GM19239 (cell line): Measurements from ENCODE around the gene KCTD3.

Source experiments
- DNase-seq: peaks from one replicate; pipeline ENCODE4 v3.0.0; 2011; ENCODE audit warnings: low spot score; ENCODE audit not compliant: insufficient read length
- FAIRE-seq: peaks from 2 replicates; lab custom pipeline; 2011; peaks lifted over from hg19 to GRCh38; lab: Jason Lieb, UNC

The KCTD3 gene

GRCh38 chr1:215600867-215601266, 33.8 kb downstream of the KCTD3 start:
- no peak for FAIRE-seq
- DNase-seq = no peak

- DNase-seq (no peak), FAIRE-seq (no peak)
Observed at GRCh38 chr1:215601276-215601675, 34.2 kb downstream of the KCTD3 start.

DNA sequence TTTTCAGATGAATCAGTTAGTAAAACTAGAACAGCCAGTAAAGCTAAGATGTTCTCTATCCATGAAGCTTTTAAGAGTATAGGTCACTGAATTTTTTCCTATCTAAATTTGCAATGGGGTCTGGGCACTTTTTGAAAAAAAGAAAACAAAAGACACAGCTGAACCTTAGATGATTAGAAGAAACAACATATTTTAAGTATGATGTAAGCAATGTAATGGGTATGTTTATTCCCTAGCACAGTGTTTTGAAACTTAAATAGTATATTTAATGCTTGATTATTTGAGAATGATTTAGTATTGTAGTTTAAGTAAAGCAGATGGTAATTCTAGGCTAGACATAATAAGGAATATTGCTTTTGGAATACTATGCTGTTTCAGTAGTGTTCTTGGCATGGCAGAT, 36.2 kb downstream of the KCTD3 start:
- FAIRE-seq = no peak
- no peak for DNase-seq

GRCh38 chr1:215605011-215605621, 38.0 kb downstream of the KCTD3 start:
- FAIRE-seq (peak; percentile 54), DNase-seq (no peak)

GRCh38 chr1:215606036-215606435, 38.9 kb downstream of the KCTD3 start:
- no peak for DNase-seq
- no peak for FAIRE-seq

DNA sequence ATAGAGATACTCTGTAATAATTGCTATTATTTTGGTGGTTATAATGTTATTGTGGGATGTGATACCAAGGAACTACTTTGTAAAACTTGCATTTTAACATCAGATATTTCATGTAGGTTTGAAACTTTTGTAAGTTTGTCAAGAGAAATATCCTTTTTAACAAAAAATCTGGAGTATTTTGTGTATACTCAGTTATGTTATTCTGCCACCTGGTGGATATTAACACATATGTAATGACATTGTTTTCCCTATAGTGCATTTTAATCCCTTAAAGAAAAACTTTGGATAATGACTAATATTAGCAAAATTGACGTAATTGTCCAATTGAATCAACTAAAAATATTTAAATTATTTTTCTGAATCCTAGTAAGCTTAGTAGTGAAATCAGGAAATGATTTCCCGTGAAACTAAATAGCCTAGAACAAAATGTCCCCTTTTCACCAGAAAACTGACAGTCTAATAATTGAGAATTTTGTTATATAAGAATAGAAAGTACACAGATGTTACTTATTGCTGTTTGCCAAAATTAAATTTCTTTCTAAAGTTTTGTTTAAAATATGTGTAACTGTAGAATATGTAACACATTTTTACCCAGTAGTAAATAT, 39.6 kb downstream of the KCTD3 start:
- peak; percentile 42 for FAIRE-seq
- no peak for DNase-seq

- FAIRE-seq = no peak
Observed at GRCh38 chr1:215607412-215607811, 40.3 kb downstream of the KCTD3 start.

DNA sequence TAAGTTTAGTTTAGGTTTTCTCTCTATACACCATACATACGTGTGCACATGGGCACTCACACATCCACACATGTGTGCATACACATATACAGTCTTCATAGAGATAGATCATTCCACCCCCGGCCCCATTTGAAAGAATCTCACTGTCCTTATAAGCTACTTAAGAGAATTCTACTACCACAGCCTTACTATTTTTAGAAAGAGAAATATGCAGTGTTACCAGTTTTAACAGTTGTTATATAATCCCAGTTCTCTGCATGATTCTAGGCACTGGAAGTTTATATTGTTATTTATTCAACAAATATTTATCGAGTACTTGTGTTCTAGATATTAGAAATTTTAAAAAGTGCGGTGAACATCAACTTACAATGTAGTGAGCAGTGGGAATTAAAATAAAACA, 41.5 kb downstream of the KCTD3 start:
- DNase-seq = no peak
- FAIRE-seq = no peak

More at GRCh38 chr1:215607412-215607811, 40.3 kb downstream of the KCTD3 start:
- no peak for DNase-seq

DNA sequence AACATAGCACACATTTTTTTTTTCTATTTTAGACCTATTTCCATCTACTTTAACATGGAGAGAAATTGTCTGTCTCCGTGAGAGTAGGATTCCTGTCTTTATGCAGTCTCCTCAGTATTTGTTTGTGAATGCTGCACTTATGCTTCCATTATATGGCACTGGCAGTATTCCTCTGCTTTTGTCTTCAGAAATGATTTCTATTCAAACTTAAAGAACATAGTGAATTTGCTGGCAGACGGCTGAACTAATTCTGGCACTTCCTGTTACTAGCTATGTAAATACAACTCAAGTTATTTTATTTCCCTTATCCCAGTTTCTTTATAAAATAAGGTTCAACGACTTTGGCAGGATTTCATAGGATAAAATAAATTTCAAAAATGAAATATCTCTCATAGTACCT, 45.3 kb downstream of the KCTD3 start:
- no peak for DNase-seq
- no peak for FAIRE-seq

DNA sequence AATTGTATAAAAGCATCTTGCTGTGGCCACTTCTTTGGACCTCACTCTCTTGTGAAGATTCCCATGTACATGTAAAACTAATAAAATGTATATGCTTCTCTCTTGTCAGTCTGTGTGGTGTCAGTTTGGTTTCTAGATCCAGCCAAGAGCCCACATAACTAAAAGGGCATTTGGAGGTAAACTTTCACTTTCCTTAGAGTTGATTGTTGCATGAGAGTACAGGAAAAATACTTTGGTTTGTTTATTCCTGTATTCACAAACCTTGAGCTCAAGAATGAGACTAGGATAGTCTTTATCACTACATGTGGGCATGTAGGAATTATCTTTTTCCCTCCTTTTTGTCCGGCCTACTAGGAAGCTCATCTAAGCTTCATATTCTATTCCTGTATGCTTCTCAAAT, 50.9 kb downstream of the KCTD3 start:
- FAIRE-seq (no peak), DNase-seq (no peak)

DNA sequence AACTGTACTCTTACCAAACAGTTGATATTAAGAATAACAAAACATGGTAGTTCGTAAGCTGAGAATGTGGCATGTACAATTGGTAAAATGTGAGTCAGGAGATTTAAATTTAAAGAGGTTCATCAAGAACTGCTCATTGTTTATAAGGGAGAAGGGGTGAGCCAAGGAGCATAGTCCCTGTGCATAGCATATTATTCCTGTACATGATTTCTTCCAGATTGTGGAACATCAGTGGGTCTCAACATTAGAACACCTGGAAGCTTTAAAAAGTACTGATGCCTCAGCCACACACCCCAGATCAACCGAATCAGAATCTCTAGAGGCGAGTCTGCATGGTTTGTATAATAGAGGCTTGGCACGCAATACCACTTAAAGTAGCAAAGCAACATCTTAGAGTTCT, 56.1 kb downstream of the KCTD3 start:
- FAIRE-seq = no peak
- no peak for DNase-seq

GRCh38 chr1:215625949-215626348, 58.8 kb downstream of the KCTD3 start:
- FAIRE-seq = no peak
- DNase-seq = no peak

GRCh38 chr1:215631040-215631439, 63.9 kb downstream of the KCTD3 start:
- DNase-seq = no peak
- no peak for FAIRE-seq

- DNase-seq (no peak), FAIRE-seq (no peak)
Observed at GRCh38 chr1:215631489-215631888, 64.4 kb downstream of the KCTD3 start.

DNA sequence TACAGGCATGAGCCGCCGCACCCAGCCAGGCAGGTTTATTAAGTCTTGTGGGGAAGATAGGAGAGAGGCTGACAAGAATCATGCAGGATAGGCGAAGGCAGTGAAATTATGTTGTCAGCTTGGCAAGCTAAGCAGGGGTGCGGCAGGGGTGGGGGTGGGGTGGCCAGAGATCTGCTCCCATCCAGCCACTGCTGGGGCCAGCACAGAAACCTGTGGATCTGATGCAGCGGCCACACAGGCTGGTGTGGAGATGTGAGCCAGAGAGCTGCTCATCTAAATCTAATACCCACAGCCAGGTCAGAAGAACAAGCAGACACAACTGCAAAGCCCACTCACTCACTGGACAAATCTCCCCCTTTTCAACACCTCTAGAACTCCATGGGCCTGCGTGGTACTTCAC, 68.7 kb downstream of the KCTD3 start:
- FAIRE-seq (no peak), DNase-seq (no peak)

DNA sequence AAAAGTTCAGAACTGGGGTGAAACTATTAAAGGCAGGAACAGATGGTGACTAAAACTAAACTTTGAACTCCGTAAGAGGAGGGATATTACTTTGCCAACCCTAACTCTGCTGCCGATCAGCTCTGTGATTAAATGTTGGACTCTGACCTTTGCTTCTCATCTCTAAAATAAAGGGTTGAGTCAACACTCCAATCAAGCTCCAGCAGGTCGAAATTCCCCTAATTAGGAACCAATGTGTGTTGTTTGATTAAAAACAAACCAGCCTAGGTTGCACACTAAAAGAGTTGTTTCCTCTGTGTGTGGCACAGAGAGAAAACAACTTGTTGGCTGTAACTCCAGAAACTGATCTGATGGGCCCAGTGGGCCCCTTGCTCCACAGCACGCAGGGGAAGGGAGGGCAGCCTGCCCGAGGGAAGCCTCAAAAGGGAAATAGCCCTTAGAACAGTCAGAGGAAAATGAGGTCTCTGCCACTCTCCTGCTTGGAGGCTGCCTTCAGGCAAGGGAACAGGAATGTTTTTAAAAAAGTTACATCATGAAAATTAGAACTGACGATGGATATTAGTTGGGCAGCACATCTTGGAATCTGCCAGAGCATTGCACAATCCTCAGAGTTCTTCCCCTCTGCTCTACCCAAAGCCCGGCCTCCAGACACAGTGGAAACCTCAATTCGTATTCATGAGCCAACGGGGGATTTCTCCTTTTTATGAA, 69.3 kb downstream of the KCTD3 start:
- DNase-seq = no peak
- no peak for FAIRE-seq

- no peak for DNase-seq
- no peak for FAIRE-seq
Observed at GRCh38 chr1:215637041-215637573, 70.0 kb downstream of the KCTD3 start.

DNA sequence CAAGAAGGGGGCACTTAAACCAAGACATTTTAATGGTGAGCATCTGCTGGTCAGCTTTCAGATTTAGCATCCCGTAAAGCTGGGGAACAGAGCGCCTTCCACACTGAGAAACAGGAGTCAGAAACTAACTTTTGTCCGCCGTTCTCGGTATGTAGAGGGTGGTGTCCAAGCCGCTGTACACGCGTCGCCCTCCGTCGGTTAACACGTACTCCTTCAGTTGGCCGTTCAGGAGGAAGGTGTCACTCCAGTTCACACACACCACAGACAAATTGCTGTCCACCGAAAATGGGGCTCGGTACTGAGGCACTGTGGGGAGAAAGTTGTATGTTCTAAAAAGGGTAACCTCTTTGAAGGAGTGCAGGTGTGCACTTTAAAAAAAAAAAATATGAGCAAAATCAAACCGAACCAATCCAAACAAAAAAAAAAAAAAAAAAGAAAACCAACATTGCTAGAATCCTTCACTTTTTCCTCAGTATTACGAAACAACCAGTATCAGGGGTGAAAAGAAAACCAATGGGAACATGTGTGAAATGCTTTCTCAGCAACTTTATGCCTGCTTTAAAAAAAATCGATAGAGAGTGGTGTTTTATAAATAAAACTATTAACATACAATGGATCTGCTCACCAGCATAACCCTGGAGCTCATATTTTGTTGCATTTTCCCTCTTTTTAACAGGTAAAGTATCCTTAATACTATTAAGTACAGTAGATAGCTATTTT, 73.5 kb downstream of the KCTD3 start:
- FAIRE-seq (no peak), DNase-seq (no peak)

DNA sequence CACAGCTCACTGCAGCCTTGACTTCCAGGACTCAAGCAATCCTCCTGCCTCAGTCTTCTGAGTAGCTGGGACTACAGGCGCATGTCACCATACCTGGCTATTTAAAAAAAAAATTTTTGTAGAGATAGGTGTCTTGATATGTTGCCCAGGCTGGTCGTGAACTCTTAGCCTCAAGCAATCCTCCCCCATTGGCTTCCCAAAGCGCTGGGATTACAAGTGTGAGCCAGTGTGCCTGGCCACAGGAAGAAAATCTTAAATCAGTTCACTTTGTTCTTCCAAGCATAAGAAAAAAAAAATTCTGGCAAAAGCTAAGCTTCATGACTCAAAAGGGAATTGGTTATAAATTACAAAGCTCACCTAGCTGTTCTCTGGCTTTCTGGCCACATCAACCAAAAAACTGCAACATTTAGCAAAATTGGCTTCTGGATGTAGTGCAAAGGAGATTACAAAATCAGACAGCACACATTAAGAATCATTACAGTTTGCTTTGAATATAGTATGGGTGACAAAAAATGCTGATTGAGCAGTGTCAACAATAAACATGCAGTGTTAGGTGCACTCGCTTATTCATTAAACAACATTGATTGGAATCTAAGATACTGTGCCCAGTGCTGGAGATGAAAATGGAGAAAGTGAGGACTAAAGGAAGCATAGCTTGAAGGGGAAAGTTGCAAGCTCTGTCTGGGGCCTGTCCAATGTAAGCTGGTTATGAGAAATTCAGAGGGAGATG, 76.7 kb downstream of the KCTD3 start:
- no peak for FAIRE-seq
- DNase-seq = no peak

DNA sequence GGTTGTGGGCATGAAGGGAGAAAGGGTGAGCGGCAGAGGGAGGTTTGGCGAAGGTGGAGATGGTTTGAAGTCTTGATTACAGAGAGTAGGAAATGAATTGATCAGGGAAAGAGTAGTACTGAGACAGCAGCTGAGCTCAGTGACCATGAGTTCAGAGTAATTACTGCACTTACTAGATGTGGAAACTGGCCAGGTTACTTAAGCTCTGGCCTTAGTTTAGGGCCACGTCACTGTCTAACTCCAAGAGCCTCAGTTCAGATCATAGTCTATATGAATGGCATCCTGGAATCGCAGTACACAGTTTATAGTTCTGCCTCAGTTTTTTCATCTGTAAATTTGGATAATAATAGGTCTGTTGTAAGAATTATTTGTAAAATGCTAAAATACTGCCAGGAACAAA, 78.1 kb downstream of the KCTD3 start:
- no peak for FAIRE-seq
- no peak for DNase-seq
